ENCODE results near the gene HOXB5.

HOXB5 gene

DNA sequence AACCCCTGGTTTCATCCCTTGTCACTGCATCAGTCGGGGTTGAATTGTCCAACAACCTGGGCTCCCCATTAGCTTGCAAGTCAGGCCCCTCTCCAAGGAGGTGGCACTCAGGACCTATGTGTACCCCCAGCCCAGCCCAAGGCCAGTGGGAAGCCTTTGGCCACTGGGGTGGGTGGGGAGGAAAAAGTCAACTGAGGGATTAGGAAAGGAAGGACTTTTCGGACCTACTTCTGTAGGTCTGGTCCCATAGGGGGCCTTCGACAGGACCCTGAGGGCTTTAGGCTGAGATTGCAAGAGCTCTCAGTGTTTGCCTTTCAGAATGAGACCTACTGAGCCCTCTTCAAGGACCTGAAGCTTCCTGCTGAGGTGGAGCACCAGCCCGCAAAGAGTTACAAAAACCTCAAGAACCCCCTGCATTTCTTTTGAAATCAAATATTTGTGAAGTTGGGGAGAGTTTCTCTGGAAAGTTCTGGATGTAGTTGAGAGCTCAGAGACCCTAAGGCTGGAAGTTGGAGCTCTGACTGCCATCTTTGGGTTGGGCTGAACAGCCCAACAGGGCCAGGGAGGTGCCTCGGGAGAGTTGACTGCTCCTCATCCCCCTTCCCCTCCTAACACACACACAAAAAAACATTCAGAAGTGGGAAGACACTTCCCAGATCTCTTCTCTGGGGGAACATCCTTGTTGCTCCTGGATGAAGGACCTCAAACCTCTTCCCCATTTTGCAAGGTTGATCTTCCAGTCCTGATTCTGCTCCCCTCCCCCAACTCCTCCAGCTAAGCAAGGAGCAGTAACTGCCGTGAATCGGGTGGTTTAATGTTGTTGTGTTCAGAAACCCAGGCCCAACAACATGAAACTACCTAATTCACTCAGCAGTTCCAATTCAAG is 38.4 kb upstream of the HOXB5 start:
- DNase-seq (ENCODE audit: extremely low read depth, low read depth), result no peak
- no peak overlapping the region for H3K4me3 ChIP-seq (replicated peaks; ENCODE audit: low read depth, low read length)
- no peak for TF ChIP-seq CTCF (IDR thresholded peaks at IDR 0.05; ENCODE audit: low read depth, low read length, missing control alignments)

GRCh38 chr17:48630925-48631692 is 37.5 kb upstream of the HOXB5 start:
- H3K4me3 ChIP-seq (replicated peaks; ENCODE audit: low read depth, low read length), result no peak overlapping the region
- DNase-seq (ENCODE audit: extremely low read depth, low read depth), result no peak
- no peak for TF ChIP-seq CTCF (IDR thresholded peaks at IDR 0.05; ENCODE audit: low read depth, low read length, missing control alignments)

- no peak for TF ChIP-seq CTCF (IDR thresholded peaks at IDR 0.05; ENCODE audit: low read depth, low read length, missing control alignments)
- no peak overlapping the region for H3K4me3 ChIP-seq (replicated peaks; ENCODE audit: low read depth, low read length)
These were observed 36.7 kb upstream of the HOXB5 start for GRCh38 chr17:48630009-48630924.

GRCh38 chr17:48629411-48629759 is 35.8 kb upstream of the HOXB5 start:
- DNase-seq (ENCODE audit: extremely low read depth, low read depth), result no peak
- no peak overlapping the region for H3K4me3 ChIP-seq (replicated peaks; ENCODE audit: low read depth, low read length)
- no peak for TF ChIP-seq CTCF (IDR thresholded peaks at IDR 0.05; ENCODE audit: low read depth, low read length, missing control alignments)

More at GRCh38 chr17:48630009-48630924, 36.7 kb upstream of the HOXB5 start:
- DNase-seq (ENCODE audit: extremely low read depth, low read depth), result no peak

GRCh38 chr17:48628649-48629410 is 35.3 kb upstream of the HOXB5 start:
- no peak overlapping the region for H3K4me3 ChIP-seq (replicated peaks; ENCODE audit: low read depth, low read length)
- no peak for TF ChIP-seq CTCF (IDR thresholded peaks at IDR 0.05; ENCODE audit: low read depth, low read length, missing control alignments)
- no peak for DNase-seq (ENCODE audit: extremely low read depth, low read depth)
